ENCODE measurements around the gene FIGNL2.

Gene FIGNL2

GRCh38 chr12:51848326-51848727, at the start of gene FIGNL2:
Gene FIGNL2, minus strand, starts transcription at chr12:51848718. Its CDS starts 26,305 bp downstream, at chr12:51822413.
- no peak within 1 kb of the TSS for H3K27ac ChIP-seq
- TF ChIP-seq CTCF (conservative IDR thresholded peaks at IDR 0.05) = no peak

DNA sequence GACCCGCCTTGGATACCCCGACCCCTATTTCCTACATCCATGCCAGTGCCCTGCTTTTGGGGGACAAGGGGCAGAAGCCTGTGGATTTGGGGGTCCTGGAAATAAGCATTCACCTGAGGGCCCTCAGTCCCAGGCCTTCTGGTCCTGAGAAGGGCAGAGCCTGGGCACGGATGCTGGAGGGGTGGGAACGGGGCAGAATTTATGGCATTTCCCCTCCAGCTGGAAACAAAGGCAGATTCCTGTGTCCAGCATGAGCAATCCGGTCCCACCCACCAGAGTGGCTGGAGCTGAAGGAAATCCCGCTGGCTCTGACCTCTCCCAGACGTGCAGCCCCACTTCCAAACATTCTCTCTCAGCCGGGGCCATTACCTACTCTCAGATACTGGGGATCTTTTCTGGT, 48.7 kb upstream of the FIGNL2 start:
- H3K27ac ChIP-seq = no peak overlapping the region
- TF ChIP-seq ZFX (IDR thresholded peaks at IDR 0.05) (no peak), CTCF (conservative IDR thresholded peaks at IDR 0.05) (no peak)

- no peak overlapping the region for H3K27ac ChIP-seq
- TF ChIP-seq ZFX (IDR thresholded peaks at IDR 0.05) (no peak), CTCF (conservative IDR thresholded peaks at IDR 0.05) (no peak)
Observed at GRCh38 chr12:51896236-51896635, 47.7 kb upstream of the FIGNL2 start.

GRCh38 chr12:51895378-51896135, 47.0 kb upstream of the FIGNL2 start:
- TF ChIP-seq CTCF (conservative IDR thresholded peaks at IDR 0.05) (no peak), ZFX (IDR thresholded peaks at IDR 0.05) (no peak)
- H3K27ac ChIP-seq = no peak overlapping the region

GRCh38 chr12:51893786-51894185, 45.3 kb upstream of the FIGNL2 start:
- H3K27ac ChIP-seq = no peak overlapping the region
- TF ChIP-seq ZFX (IDR thresholded peaks at IDR 0.05) (no peak), CTCF (conservative IDR thresholded peaks at IDR 0.05) (no peak)

GRCh38 chr12:51891843-51892242, 43.3 kb upstream of the FIGNL2 start:
- TF ChIP-seq ZFX (IDR thresholded peaks at IDR 0.05) (no peak), CTCF (conservative IDR thresholded peaks at IDR 0.05) (peak; percentile 66)

DNA sequence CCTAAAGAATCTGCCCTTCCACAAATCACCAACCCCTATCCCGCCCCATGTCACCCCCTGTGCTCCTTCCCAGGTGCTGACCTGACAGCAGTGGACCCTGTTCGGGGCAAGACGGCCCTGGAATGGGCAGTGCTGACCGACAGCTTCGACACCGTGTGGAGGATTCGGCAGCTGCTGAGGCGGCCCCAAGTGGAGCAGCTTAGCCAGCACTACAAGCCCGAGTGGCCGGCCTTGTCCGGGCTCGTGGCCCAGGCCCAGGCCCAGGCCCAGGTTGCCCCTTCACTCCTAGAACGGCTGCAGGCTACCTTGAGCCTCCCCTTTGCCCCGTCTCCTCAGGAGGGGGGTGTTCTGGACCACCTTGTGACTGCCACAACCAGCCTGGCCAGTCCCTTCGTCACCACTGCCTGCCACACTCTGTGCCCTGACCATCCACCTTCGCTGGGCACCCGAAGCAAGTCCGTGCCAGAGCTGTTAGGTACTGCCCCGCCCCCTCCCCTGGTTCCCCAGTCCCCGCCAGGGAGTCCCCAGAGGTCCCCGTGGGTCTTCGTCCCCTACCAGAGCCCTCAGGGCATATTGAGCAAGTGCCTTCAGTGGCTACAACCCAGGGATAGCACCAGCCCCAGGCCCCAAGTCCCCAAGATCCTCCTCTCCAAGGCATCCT, 42.1 kb upstream of the FIGNL2 start:
- H3K27ac ChIP-seq = no peak overlapping the region
- TF ChIP-seq CTCF (conservative IDR thresholded peaks at IDR 0.05) = no peak
- no peak for TF ChIP-seq ZFX (IDR thresholded peaks at IDR 0.05)

More at GRCh38 chr12:51891843-51892242, 43.3 kb upstream of the FIGNL2 start:
- H3K27ac ChIP-seq = no peak overlapping the region
